Keratinocyte (primary cell): ENCODE results near the gene CFAP58.

Experiments
- CTCF ChIP-seq, 3 experiments: IDR thresholded peaks in 1 of 3; conservative IDR thresholded peaks in 1 of 3; optimal IDR thresholded peaks in 1 of 3; 2 replicates in 2 of 3; 3 replicates in 1 of 3; pipeline versions ENCODE3 to v1.5.1; 2011; ENCODE audit warnings: low read length in 3 of 3, mild to moderate bottlenecking in 3 of 3, moderate library complexity in 2 of 3, control low read depth in 1 of 3, inconsistent platforms in 1 of 3; ENCODE audit not compliant: insufficient read depth in 2 of 3; ENCODE audit errors: extremely low read depth in 1 of 3
- EZH2 ChIP-seq: IDR thresholded peaks from one replicate; pipeline ENCODE4 v1.6.1; 2012; ENCODE audit warnings: inconsistent platforms, mild to moderate bottlenecking, low read length, moderate library complexity

DNA sequence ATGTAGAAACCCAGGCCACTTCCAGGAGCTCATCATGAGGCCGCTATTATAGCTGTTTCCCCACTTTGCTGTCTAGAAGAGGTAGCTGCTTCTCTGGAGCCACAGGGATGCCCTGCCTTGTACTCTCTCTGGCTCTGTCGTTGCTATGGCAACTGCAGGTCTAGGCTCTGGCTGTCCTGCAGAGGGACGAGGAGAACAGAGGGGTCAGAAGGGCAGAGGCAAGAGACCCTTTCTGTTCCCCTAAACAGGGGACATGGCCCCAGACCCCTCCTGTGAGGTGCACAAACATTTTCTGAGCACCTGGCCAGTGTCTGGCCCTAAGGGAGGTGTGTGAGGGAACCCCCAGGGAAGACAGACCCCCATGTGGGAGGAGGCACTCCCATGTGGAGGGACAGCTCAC is 46.7 kb upstream of the CFAP58 start:
- TF ChIP-seq CTCF (optimal IDR thresholded peaks at IDR 0.05 in 1 of 3, IDR thresholded peaks at IDR 0.05 in 1 of 3, conservative IDR thresholded peaks at IDR 0.05 in 1 of 3; ENCODE audit: extremely low read depth in 1 of 3, insufficient read depth in 2 of 3, low read length in 3 of 3) = no peak
- TF ChIP-seq EZH2 = no peak
